Melanocyte of skin (primary cell): ENCODE results near the gene ZNG1B. TPM values are rescaled to one million over a fixed set of nuclear protein-coding genes. Genes with fewer than 3 reads are reported as not detected.

Experiments
- total RNA-seq, 2 donors: library from RNA; depleted of rRNA; stranded (reverse); fragments of >200 nt; gene quantifications; 2 replicates each; pipeline ENCODE4 v1.2.3, GENCODE V29; 2012

The ZNG1B gene
- 10 to 100 TPM; 13.4 to 19.0 TPM for total RNA-seq

DNA sequence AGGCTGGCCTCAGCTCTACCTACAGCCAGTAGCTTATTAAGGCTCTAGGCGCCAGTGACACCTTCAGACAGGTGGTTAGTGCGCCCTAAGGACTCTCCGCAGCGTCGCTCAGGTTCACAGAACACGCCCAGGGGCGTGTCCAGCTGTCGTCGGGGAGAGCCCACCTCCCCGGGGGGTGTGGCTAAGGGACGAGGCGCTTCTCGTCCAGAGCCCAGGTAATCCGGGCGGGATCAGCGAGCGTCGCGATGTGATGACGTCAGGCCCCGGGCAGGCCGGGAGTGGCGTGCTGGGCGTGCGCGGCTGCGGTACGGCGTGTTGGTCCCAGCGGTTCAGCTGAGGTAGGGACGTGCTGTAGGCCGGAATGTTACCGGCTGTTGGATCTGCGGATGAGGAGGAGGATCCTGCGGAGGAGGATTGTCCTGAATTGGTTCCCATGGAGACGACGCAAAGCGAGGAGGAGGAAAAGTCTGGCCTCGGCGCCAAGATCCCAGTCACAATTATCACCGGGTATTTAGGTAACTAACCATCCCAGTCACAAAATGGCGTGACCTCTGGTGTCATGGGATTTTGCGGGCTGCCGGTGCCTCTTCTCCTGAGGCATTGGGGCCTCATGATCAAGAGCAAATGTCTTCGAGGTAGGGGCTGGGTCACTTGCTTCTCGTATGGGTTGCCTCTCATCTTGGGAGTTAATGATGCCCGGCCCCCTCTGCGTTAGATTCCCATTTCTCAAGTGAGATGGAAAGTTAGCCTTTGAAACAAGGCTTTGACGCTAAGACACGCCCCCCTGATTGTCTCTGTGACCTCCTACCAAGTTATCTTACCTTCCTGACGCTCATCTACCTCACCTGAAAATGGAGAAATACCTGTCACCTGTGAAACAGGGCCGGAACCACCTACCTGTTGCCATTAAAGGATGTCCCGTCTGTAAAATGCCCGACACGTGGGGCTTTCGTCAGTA lies at the start of gene ZNG1B:
Gene ZNG1B (plus strand): TSS at position 184 of the 958 bp plus-strand sequence. CDS start 178 bp downstream, at position 362.

DNA sequence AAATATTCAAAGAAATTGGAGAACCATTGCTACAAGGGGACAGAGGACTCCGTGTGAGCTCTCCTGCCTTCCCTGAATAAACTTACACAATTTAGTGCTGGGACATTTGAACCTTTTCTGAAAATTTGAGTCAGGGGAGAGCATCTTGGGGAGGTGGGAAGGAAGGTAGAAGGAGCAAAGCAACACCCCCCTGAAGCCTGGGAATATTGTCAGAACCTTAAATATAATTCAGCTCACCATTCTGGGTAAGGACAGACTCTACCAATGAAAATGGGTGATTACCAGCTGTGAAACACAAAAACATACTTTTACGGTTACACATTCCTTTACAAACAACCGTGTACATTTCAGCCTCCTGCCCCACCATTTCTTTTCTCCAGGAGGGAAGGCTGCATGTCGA lies 60.9 kb downstream of the ZNG1B start, which contains the start of gene FOXD4L1:
Gene FOXD4L1 (plus strand): TSS at position 301 of the 400 bp plus-strand sequence. CDS start 592 bp downstream, outside the sequence.

Other genes starting within 250 kb of the ZNG1B start
- gene PAX8, start 158.8 kb upstream of the ZNG1B start, total RNA-seq, result under 1 TPM in 1 of 2 donors, not detected in 1; under 0.01 TPM
- gene FOXD4L1, start 61.0 kb downstream of the ZNG1B start, total RNA-seq, result under 1 TPM in 1 of 2 donors, not detected in 1; 0.34 TPM
- 10 to 100 TPM in 1 of 2 donors, 1 to 10 TPM in 1; 4.3 to 22.0 TPM for gene RABL2A, start 189.6 kb downstream of the ZNG1B start, total RNA-seq